ENCODE results near the gene TSLP.

TSLP gene

GRCh38 chr5:111071413-111071812 is at the start of gene TSLP:
Gene TSLP, plus strand, starts transcription at chr5:111071713. Its CDS starts 178 bp downstream, at chr5:111071891.
- in situ Hi-C loops (cut with MboI; ENCODE audit: low pct_unique_long_range_greater_than_20kb, low sequenced_read_pairs, unreplicated experiment), result no loop called here
- no peak for TF ChIP-seq CTCF (IDR thresholded peaks at IDR 0.05; ENCODE audit: extremely low read depth, insufficient read depth, missing control alignments)
- DNase-seq (ENCODE audit: low spot score), result no peak

- no peak for TF ChIP-seq CTCF (IDR thresholded peaks at IDR 0.05; ENCODE audit: extremely low read depth, insufficient read depth, missing control alignments)
- DNase-seq (ENCODE audit: low spot score), result no peak
- in situ Hi-C loops (cut with MboI; ENCODE audit: low pct_unique_long_range_greater_than_20kb, low sequenced_read_pairs, unreplicated experiment), result no loop called here
Observed at GRCh38 chr5:111022301-111022700, 49.2 kb upstream of the TSLP start.

GRCh38 chr5:111028865-111029264 is 42.6 kb upstream of the TSLP start:
- in situ Hi-C loops (cut with MboI; ENCODE audit: low pct_unique_long_range_greater_than_20kb, low sequenced_read_pairs, unreplicated experiment), result no loop called here
- no peak for TF ChIP-seq CTCF (IDR thresholded peaks at IDR 0.05; ENCODE audit: extremely low read depth, insufficient read depth, missing control alignments)
- no peak for DNase-seq (ENCODE audit: low spot score)

GRCh38 chr5:111043712-111044506 is 27.6 kb upstream of the TSLP start:
- in situ Hi-C loops (cut with MboI; ENCODE audit: low pct_unique_long_range_greater_than_20kb, low sequenced_read_pairs, unreplicated experiment), result no loop called here
- no peak for TF ChIP-seq CTCF (IDR thresholded peaks at IDR 0.05; ENCODE audit: extremely low read depth, insufficient read depth, missing control alignments)
- DNase-seq (ENCODE audit: low spot score), result no peak

GRCh38 chr5:111058064-111058463 is 13.4 kb upstream of the TSLP start:
- DNase-seq (ENCODE audit: low spot score), result no peak
- in situ Hi-C loops (cut with MboI; ENCODE audit: low pct_unique_long_range_greater_than_20kb, low sequenced_read_pairs, unreplicated experiment), result no loop called here
- no peak for TF ChIP-seq CTCF (IDR thresholded peaks at IDR 0.05; ENCODE audit: extremely low read depth, insufficient read depth, missing control alignments)

DNA sequence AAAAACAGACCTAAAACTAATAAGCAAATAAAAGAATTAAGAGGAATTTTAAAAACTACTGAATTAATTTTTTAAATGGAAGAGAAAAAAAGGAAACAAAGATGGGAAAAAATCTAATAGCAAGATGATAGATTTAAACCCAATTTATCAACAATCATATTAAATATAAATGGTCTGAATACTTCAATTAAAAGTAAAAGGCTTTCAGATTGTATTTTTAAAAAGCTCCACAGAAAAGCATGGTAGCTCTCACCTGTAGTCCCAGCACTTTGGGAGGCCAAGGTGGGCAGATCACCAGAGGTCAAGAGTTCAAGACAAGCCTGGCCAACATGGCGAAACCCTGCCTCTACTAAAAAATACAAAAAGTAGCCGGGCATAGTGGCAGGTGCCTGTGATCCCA is 11.3 kb upstream of the TSLP start:
- in situ Hi-C loops (cut with MboI; ENCODE audit: low pct_unique_long_range_greater_than_20kb, low sequenced_read_pairs, unreplicated experiment), result no loop called here
- no peak for DNase-seq (ENCODE audit: low spot score)
- no peak for TF ChIP-seq CTCF (IDR thresholded peaks at IDR 0.05; ENCODE audit: extremely low read depth, insufficient read depth, missing control alignments)

All from GM13977 (cell line).